Suprapubic skin (tissue), 4 donors: Measurements from ENCODE around the gene SLC29A3. TPM values are rescaled to one million over a fixed set of nuclear protein-coding genes. Genes with fewer than 3 reads are reported as not detected.

Source experiments
- DNase-seq, 2 donors: peaks; one replicate each; pipeline ENCODE4 v3.0.0-alpha.2; 2019; ENCODE audit warnings: low spot score in 2 of 2
- H3K27ac ChIP-seq: fragments of 200-600 bp; sonication (generic); one replicate; pipeline ENCODE4 v1.5.1; 2019
- H3K27me3 ChIP-seq: fragments of 200-600 bp; sonication (generic); one replicate; pipeline ENCODE4 v1.5.1; 2019
- H3K36me3 ChIP-seq: fragments of 200-600 bp; sonication (generic); one replicate; pipeline ENCODE4 v1.5.1; 2019
- H3K4me1 ChIP-seq: fragments of 200-600 bp; sonication (generic); one replicate; pipeline ENCODE4 v1.5.1; 2019
- H3K4me3 ChIP-seq: fragments of 200-600 bp; sonication (generic); one replicate; pipeline ENCODE4 v1.5.1; 2019; ENCODE audit warnings: mild to moderate bottlenecking
- H3K9me3 ChIP-seq: fragments of 200-600 bp; sonication (generic); one replicate; pipeline ENCODE4 v1.5.1; 2019
- CTCF ChIP-seq, 2 donors: fragments of 200-600 bp in 1 of 2; fragments of 450-650 bp in 1 of 2; sonication (generic) in 1 of 2; IDR thresholded peaks; one replicate each; pipeline ENCODE4 v1.5.1; 2016 to 2019; ENCODE audit warnings: antibody characterized with exemption in 2 of 2, mild to moderate bottlenecking in 1 of 2, moderate library complexity in 1 of 2
- EP300 ChIP-seq: sonication (generic); formaldehyde crosslinking; IDR thresholded peaks from one replicate; pipeline ENCODE4 v1.6.1; 2017; ENCODE audit warnings: antibody characterized with exemption
- POLR2A ChIP-seq, 2 donors: fragments of 450-650 bp; IDR thresholded peaks; one replicate each; pipeline ENCODE4 v1.6.1; 2017; ENCODE audit warnings: antibody characterized with exemption in 2 of 2, mild to moderate bottlenecking in 2 of 2, moderate library complexity in 2 of 2
- POLR2AphosphoS5 ChIP-seq, 3 donors: sonication (generic); formaldehyde crosslinking; IDR thresholded peaks; one replicate each; pipeline ENCODE4 v1.6.1; 2017; ENCODE audit warnings: antibody characterized with exemption in 3 of 3
- WGBS: methylation state at CpG from one replicate; pipeline ENCODE4 v1.1.5; 2018; 5-methylcytosine and 5-hydroxymethylcytosine counted together
- total RNA-seq, 4 donors: library from RNA; depleted of rRNA; stranded (reverse); fragments of >200 nt; gene quantifications; one replicate each; pipeline ENCODE4 v1.1.0, GENCODE V29; 2016

Gene SLC29A3
- total RNA-seq, 4 donors from 2014 or later: 1.3 to 2.8 (median 2.2) TPM

DNA sequence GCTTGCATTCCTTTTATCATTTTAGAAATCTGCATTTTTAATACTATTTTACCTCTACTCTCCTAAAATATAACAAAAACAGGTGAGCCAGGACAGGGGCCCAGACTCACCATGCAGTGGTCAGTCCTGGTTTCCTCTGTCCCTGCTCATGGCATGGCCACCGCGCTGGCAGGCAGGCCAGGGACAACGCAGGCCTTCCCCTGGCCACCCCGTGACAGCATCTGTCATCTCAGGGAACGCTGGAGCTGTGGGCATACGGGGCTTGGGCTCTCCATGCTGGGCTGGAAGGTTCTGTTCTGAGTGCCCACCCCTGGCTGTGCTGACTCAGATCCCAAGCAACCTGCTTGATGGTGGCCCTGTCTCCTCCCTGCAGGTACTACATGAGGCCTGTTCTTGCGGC, 42.5 kb downstream of the SLC29A3 start:
- TF ChIP-seq POLR2A (IDR thresholded peaks at IDR 0.05) (no peak), CTCF (IDR thresholded peaks at IDR 0.05) (no peak), EP300 (no peak), POLR2AphosphoS5 (IDR thresholded peaks at IDR 0.05) (no peak)
- 98% methylated on average over 5 of the region's 7 CpGs for WGBS
- DNase-seq: no peak
- no peak overlapping the region for H3K4me3 ChIP-seq
- no peak overlapping the region for H3K27ac ChIP-seq
- H3K4me1 ChIP-seq: no peaks in the 10 kb centered on the region
- H3K36me3 ChIP-seq: peaks cover 27% of the 10 kb centered on the region
- H3K9me3 ChIP-seq: no peaks in the 10 kb centered on the region
- no peaks in the 10 kb centered on the region for H3K27me3 ChIP-seq

GRCh38 chr10:71362141-71362540, 43.1 kb downstream of the SLC29A3 start:
- WGBS: 96% methylated on average over 16 of the region's 16 CpGs
- Histone ChIP-seq H3K27ac (no peak overlapping the region), H3K4me3 (no peak overlapping the region)

DNA sequence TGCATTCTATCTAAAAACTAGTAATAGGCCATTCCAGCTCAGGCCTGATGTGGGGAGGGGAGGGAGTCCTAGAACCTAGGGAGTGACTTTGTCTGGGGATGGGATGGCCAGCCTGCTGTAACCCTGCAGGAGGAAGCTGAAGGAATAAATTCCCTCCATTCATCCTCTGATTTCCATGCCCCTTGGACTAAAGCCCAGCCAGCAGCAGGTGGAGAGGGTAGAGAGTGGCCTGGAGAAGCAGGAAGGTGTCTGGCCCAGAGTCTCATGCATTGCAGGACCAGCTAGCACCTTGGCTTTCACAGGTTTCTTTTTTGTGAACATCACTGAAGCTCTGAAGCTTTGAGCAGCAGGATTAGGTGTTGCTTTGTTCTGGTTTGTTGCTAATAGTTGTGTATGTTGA, 44.9 kb downstream of the SLC29A3 start:
- H3K9me3 ChIP-seq: no peaks in the 10 kb centered on the region
- no peak overlapping the region for H3K4me3 ChIP-seq
- no peak for DNase-seq
- H3K27me3 ChIP-seq: no peaks in the 10 kb centered on the region
- no peak overlapping the region for H3K27ac ChIP-seq
- peaks cover 17% of the 10 kb centered on the region for H3K36me3 ChIP-seq
- no peaks in the 10 kb centered on the region for H3K4me1 ChIP-seq
- TF ChIP-seq EP300 (no peak), POLR2A (IDR thresholded peaks at IDR 0.05) (no peak), CTCF (IDR thresholded peaks at IDR 0.05) (no peak), POLR2AphosphoS5 (IDR thresholded peaks at IDR 0.05) (no peak)

More at GRCh38 chr10:71362141-71362540, 43.1 kb downstream of the SLC29A3 start:
- no peak for DNase-seq
- Histone ChIP-seq H3K27me3 (no peaks in the 10 kb centered on the region), H3K9me3 (no peaks in the 10 kb centered on the region), H3K36me3 (peaks cover 21% of the 10 kb centered on the region), H3K4me1 (no peaks in the 10 kb centered on the region)
- no peak for TF ChIP-seq POLR2A (IDR thresholded peaks at IDR 0.05)
- TF ChIP-seq EP300: no peak
- no peak for TF ChIP-seq CTCF (IDR thresholded peaks at IDR 0.05)
- TF ChIP-seq POLR2AphosphoS5 (IDR thresholded peaks at IDR 0.05): no peak

DNA sequence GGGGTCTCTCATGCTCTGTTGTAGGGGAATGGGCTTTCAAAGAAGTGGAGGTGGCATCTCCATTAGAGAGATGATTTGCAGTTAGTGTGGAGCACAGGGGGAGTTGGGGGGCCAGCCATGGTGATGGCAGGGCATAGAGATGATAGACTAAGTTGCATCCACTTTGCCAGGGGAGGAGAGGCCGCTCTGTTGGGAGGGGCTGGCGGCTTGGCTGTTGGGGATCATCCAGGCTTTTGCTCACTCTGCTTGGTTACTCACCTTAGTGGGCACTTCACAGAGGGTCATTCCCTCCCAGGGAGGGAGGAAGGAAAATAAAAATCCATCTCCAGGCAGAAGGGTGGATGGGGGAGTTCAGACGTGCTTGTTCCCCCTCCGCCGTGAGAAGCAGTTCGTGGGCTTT, 46.3 kb downstream of the SLC29A3 start:
- DNase-seq: no peak
- WGBS: 89% methylated on average over 6 of the region's 6 CpGs
- no peak for TF ChIP-seq POLR2A (IDR thresholded peaks at IDR 0.05)
- TF ChIP-seq EP300: no peak
- no peak for TF ChIP-seq POLR2AphosphoS5 (IDR thresholded peaks at IDR 0.05)
- no peak for TF ChIP-seq CTCF (IDR thresholded peaks at IDR 0.05)

DNA sequence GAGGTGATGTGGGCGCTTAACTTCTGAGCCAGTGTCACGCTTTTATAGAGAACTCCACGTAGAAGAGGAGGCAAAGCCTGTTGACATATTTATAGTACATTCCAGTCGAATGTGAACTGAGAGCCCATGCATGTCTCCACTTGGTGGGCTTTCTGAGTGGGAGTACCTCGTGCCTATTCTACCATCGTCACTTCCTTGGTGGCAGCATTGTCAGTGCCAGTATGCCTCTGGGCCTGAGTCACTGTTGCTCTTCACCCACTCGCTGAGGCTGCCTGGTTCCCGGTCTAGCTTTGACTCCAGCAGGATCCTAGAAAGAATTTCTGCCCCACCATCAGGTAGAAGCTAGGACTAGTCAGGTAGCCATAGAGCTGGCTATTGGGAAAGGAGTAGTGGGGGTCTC, 47.6 kb downstream of the SLC29A3 start:
- Histone ChIP-seq H3K9me3 (no peaks in the 10 kb centered on the region), H3K4me3 (no peak overlapping the region), H3K27ac (no peak overlapping the region), H3K36me3 (peaks cover 14% of the 10 kb centered on the region), H3K4me1 (no peaks in the 10 kb centered on the region), H3K27me3 (no peaks in the 10 kb centered on the region)
- no peak for DNase-seq
- no peak for TF ChIP-seq CTCF (IDR thresholded peaks at IDR 0.05)
- no peak for TF ChIP-seq POLR2AphosphoS5 (IDR thresholded peaks at IDR 0.05)
- no peak for TF ChIP-seq POLR2A (IDR thresholded peaks at IDR 0.05)
- TF ChIP-seq EP300: no peak
- WGBS: 81% methylated on average over 6 of the region's 8 CpGs

More for the DNA sequence above, 46.3 kb downstream of the SLC29A3 start:
- Histone ChIP-seq H3K4me3 (no peak overlapping the region), H3K4me1 (no peaks in the 10 kb centered on the region), H3K9me3 (no peaks in the 10 kb centered on the region), H3K36me3 (peaks cover 17% of the 10 kb centered on the region), H3K27ac (no peak overlapping the region), H3K27me3 (no peaks in the 10 kb centered on the region)
